Transverse colon (tissue), 4 donors: ENCODE results near the gene ACVR1.

ENCODE experiments used
- POLR2A ChIP-seq: fragments of 450-650 bp; IDR thresholded peaks from one replicate; pipeline ENCODE4 v1.6.1; 2016; ENCODE audit warnings: antibody characterized with exemption, mild to moderate bottlenecking, moderate library complexity
- POLR2AphosphoS5 ChIP-seq, 3 donors: sonication (generic); formaldehyde crosslinking; IDR thresholded peaks; one replicate each; pipeline ENCODE4 v1.6.1; 2016; ENCODE audit warnings: antibody characterized with exemption in 3 of 3
- TF ChIP-seq, protein P1 (sequence below), 5 experiments: fragments of 200-600 bp in 3 of 5; fragments of 450-650 bp in 2 of 5; sonication (generic) in 3 of 5; IDR thresholded peaks; 1 replicate in 2 of 5; 2 replicates in 3 of 5; pipeline ENCODE4 v1.5.1; 2016 to 2017; ENCODE audit warnings: antibody characterized with exemption in 5 of 5, inconsistent platforms in 3 of 5, mild to moderate bottlenecking in 2 of 5, moderate library complexity in 1 of 5

- TF ChIP-seq, protein P1, sequence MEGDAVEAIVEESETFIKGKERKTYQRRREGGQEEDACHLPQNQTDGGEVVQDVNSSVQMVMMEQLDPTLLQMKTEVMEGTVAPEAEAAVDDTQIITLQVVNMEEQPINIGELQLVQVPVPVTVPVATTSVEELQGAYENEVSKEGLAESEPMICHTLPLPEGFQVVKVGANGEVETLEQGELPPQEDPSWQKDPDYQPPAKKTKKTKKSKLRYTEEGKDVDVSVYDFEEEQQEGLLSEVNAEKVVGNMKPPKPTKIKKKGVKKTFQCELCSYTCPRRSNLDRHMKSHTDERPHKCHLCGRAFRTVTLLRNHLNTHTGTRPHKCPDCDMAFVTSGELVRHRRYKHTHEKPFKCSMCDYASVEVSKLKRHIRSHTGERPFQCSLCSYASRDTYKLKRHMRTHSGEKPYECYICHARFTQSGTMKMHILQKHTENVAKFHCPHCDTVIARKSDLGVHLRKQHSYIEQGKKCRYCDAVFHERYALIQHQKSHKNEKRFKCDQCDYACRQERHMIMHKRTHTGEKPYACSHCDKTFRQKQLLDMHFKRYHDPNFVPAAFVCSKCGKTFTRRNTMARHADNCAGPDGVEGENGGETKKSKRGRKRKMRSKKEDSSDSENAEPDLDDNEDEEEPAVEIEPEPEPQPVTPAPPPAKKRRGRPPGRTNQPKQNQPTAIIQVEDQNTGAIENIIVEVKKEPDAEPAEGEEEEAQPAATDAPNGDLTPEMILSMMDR (IDR thresholded peaks at IDR 0.05): no peak
- TF ChIP-seq POLR2A (no peak), POLR2AphosphoS5 (IDR thresholded peaks at IDR 0.05) (peak; percentile 66 to 79 (median 72))
Observed at GRCh38 chr2:157830696-157831570, 45.2 kb downstream of the ACVR1 start.
